ENCODE measurements around the gene MRAS.

MRAS gene

GRCh38 chr3:138378990-138379389 is 30.6 kb downstream of the MRAS start:
- H3K4me3 ChIP-seq (ENCODE audit: low read depth, low read length): no peak overlapping the region

GRCh38 chr3:138381413-138381901 is 33.1 kb downstream of the MRAS start:
- TF ChIP-seq CTCF (IDR thresholded peaks at IDR 0.05; ENCODE audit: low read depth, low read length): no peak
- no peak overlapping the region for H3K4me3 ChIP-seq (ENCODE audit: low read depth, low read length)

More at GRCh38 chr3:138378990-138379389, 30.6 kb downstream of the MRAS start:
- no peak for TF ChIP-seq CTCF (IDR thresholded peaks at IDR 0.05; ENCODE audit: low read depth, low read length)

- TF ChIP-seq CTCF (IDR thresholded peaks at IDR 0.05; ENCODE audit: low read depth, low read length): no peak
- H3K4me3 ChIP-seq (ENCODE audit: low read depth, low read length): no peak overlapping the region
Observed at GRCh38 chr3:138381950-138382715, 33.8 kb downstream of the MRAS start.

GRCh38 chr3:138383715-138384465 is 35.5 kb downstream of the MRAS start:
- no peak for TF ChIP-seq CTCF (IDR thresholded peaks at IDR 0.05; ENCODE audit: low read depth, low read length)
- no peak overlapping the region for H3K4me3 ChIP-seq (ENCODE audit: low read depth, low read length)

- no peak overlapping the region for H3K4me3 ChIP-seq (ENCODE audit: low read depth, low read length)
- no peak for TF ChIP-seq CTCF (IDR thresholded peaks at IDR 0.05; ENCODE audit: low read depth, low read length)
Observed at GRCh38 chr3:138384531-138384930, 36.2 kb downstream of the MRAS start.

GRCh38 chr3:138384976-138385375 is 36.6 kb downstream of the MRAS start:
- no peak for TF ChIP-seq CTCF (IDR thresholded peaks at IDR 0.05; ENCODE audit: low read depth, low read length)
- H3K4me3 ChIP-seq (ENCODE audit: low read depth, low read length): no peak overlapping the region

- no peak for TF ChIP-seq CTCF (IDR thresholded peaks at IDR 0.05; ENCODE audit: low read depth, low read length)
- H3K4me3 ChIP-seq (ENCODE audit: low read depth, low read length): no peak overlapping the region
Observed at GRCh38 chr3:138389144-138389601, 40.8 kb downstream of the MRAS start.
